Skeletal muscle satellite cell (primary cell): ENCODE data around the gene CNMD.

Source experiments
- H3K27me3 ChIP-seq: 2 replicates; pipeline ENCODE4 v1.7.0; 2013; ENCODE audit warnings: low read length; ENCODE audit not compliant: control insufficient read depth, insufficient read depth
- H3K36me3 ChIP-seq: 2 replicates; pipeline ENCODE4 v1.7.0; 2013; ENCODE audit warnings: mild to moderate bottlenecking, control low read depth, low read length; ENCODE audit not compliant: insufficient read depth
- H3K4me1 ChIP-seq: 2 replicates; pipeline ENCODE4 v1.7.0; 2013; ENCODE audit warnings: low read length; ENCODE audit not compliant: control insufficient read depth, insufficient read depth
- H3K4me2 ChIP-seq: 2 replicates; pipeline ENCODE4 v1.7.0; 2013; ENCODE audit warnings: mild to moderate bottlenecking, low read length
- H3K4me3 ChIP-seq: 2 replicates; pipeline ENCODE4 v1.7.0; 2013; ENCODE audit warnings: low read length
- H3K9ac ChIP-seq: 2 replicates; pipeline ENCODE4 v1.7.0; 2013; ENCODE audit warnings: mild to moderate bottlenecking, low read depth, low read length, moderate library complexity
- H3K9me3 ChIP-seq: replicated peaks from 2 replicates; pipeline ENCODE4 v1.7.0; 2013; ENCODE audit warnings: mild to moderate bottlenecking, control low read depth, low read length

Gene CNMD

DNA sequence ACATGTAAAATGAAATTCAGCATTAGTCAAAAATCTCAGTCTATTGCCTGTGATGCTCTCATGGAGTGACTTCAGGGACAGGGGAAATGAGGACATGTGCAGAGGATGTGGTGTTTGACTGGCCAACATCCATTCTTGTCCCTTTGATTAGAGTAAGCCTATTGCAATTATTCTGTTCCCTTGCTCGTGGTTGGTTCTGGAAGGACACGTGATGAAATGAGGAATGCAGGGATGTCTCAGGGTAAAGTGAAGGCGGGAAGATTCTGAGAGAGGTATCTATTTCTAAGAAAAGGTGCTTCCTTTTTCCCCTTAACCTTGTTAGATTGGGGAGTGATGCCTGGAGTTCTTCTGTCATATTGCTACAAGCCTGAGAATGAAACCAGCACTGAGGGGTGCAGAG is 37.1 kb upstream of the CNMD start:
- H3K4me1 ChIP-seq: no peaks in the 10 kb centered on the region
- no peak overlapping the region for H3K4me3 ChIP-seq
- no peaks in the 10 kb centered on the region for H3K9me3 ChIP-seq
- no peaks in the 10 kb centered on the region for H3K36me3 ChIP-seq
- H3K4me2 ChIP-seq: no peak overlapping the region
- no peak overlapping the region for H3K9ac ChIP-seq
- H3K27me3 ChIP-seq: no peaks in the 10 kb centered on the region

DNA sequence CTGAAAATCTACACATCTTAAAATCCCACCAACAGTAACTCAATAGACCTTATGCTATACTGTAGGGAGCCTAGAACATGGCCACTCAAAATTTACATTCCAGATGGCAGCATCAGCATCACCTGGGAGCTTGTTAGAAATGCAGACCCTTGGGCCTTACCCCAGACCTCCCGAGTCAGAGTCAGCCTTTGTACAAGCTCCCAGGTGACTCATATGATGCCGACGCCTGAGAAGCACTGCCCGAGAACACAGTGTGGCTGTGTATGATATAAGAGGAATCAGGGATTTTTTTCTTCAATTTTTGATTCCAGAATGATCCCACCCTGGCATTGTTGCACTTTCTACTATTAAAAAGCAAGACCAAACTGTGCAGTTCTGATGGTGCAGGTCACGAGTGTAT is 35.9 kb upstream of the CNMD start:
- H3K27me3 ChIP-seq: no peaks in the 10 kb centered on the region
- H3K4me2 ChIP-seq: no peak overlapping the region
- no peaks in the 10 kb centered on the region for H3K9me3 ChIP-seq
- no peak overlapping the region for H3K4me3 ChIP-seq
- H3K36me3 ChIP-seq: no peaks in the 10 kb centered on the region
- no peaks in the 10 kb centered on the region for H3K4me1 ChIP-seq
- no peak overlapping the region for H3K9ac ChIP-seq

DNA sequence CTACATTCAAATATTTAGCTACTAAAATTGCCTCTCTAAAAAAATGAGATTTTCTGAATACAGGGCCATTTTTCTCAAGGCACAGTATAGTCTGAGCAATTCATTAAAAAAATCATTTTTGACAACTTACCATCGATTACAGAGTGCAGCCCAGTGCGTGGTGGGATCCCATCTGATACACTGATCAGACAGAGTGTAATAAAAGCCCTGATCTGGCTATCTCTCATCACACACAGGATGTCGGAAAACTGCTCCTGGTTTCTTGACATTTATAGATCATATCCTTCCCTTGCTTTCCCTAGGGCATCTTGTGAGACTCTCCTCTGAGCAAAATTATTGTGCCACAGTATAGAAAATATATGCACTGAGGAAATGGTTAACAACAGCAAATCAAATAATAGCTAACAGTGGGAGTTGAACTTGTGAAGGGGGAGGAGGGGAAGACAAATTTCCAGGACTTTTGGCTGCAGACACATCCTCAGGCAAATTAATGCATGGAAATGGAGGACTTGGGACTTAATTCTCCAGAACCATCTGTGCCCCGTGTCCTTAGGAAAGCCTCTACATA is 28.4 kb upstream of the CNMD start:
- Histone ChIP-seq H3K9me3 (no peaks in the 10 kb centered on the region), H3K4me2 (no peak overlapping the region), H3K4me3 (no peak overlapping the region), H3K9ac (no peak overlapping the region), H3K27me3 (no peaks in the 10 kb centered on the region), H3K4me1 (no peaks in the 10 kb centered on the region), H3K36me3 (no peaks in the 10 kb centered on the region)

DNA sequence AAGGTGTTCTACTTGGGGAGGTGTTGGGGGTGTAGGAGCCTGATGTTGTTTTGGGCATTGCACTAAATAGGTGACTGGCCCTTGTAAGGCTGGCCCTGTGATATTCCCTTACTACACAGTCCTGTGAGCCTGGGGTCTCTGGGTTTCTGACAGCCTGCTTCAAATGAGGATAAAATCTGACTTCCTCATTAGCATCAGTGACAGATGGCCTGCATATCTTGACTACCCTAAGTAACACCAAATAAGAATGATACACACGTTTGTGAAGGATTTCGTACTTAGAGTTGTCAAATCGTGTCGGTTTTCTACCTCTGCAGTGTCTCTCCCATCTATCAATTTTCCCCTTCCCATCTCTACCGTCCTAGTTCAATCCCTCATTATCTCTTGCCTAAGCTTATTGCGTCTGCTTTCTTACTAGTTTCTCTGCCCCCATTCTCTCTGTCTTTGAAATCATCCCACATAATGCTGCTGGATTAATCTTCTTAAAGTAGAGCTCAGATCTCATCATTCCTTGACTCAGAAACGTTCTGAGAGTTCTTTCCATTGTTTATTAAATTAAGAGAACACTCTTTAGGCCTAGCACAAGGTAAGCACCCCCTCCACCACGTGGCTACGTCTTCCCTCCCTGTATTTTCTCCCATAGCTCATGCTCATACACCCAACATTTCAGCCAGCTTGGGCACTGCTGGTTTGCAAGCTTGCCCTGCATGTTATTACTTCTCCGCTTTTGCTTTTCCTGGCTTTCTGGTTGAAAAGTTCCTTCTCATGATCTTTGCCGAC is 26.2 kb upstream of the CNMD start:
- no peaks in the 10 kb centered on the region for H3K27me3 ChIP-seq
- H3K4me1 ChIP-seq: no peaks in the 10 kb centered on the region
- H3K4me2 ChIP-seq: no peak overlapping the region
- H3K9me3 ChIP-seq: no peaks in the 10 kb centered on the region
- H3K9ac ChIP-seq: no peak overlapping the region
- H3K4me3 ChIP-seq: no peak overlapping the region
- no peaks in the 10 kb centered on the region for H3K36me3 ChIP-seq

DNA sequence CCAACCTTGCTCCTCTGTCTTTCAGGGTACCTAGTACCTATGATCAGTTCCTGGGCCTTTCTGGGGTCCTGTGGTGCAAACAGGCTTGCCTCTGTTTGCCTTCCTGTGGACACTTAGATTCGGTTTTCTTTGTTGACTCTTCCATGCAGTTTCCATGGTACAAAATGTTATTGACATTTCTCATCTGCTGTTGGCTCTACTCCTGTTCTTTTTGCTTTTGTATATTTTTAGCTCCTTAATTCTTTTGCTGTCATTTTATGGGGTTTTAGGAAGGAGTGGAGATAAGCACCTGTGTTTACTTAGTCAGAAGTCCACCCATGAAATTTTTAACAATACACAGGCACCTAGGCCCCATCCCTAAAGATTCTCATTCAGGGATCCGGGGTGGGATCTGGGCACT is 20.5 kb upstream of the CNMD start:
- Histone ChIP-seq H3K4me1 (no peaks in the 10 kb centered on the region), H3K4me3 (no peak overlapping the region), H3K36me3 (no peaks in the 10 kb centered on the region), H3K9me3 (no peaks in the 10 kb centered on the region), H3K27me3 (no peaks in the 10 kb centered on the region), H3K4me2 (no peak overlapping the region), H3K9ac (no peak overlapping the region)

DNA sequence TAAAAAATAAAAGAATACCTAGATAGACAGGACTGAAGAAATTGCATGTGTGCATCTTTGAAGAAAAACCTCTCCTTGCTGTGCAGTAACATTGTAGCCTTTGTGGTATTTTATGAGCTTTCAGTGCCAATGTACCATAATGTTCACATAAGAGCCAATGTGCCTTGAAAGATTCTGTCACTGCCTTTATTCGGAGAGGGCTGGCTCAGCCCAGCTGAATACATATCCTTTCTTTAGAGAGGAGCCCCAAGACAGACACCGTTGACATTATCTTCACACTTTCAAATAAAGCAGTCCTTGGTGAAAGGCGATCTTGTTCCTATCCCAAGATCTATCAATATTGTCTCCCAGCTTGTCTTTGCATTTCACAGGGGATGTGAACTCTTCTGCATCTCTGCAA is 18.5 kb upstream of the CNMD start:
- no peaks in the 10 kb centered on the region for H3K36me3 ChIP-seq
- no peaks in the 10 kb centered on the region for H3K4me1 ChIP-seq

DNA sequence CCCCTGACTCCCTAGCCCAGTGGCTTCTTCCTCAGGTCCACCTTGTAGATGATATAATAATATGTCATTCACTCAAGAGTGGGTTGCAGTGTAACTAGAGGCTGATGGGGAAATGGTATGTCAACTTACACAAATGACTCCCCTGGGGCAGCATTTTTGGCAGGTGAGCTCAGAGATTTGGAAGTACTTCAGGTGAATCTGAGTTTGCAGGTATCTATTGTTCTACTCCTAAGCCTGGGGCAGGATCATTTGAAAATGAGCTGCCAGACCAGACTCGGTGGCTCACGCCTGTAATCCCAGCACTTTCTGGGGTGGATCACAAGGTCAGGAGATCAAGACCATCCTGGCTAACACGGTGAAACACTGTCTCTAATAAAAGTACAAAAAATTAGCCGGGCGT is 11.6 kb upstream of the CNMD start:
- Histone ChIP-seq H3K9ac (no peak overlapping the region), H3K36me3 (no peaks in the 10 kb centered on the region), H3K27me3 (no peaks in the 10 kb centered on the region), H3K4me3 (no peak overlapping the region), H3K4me1 (no peaks in the 10 kb centered on the region), H3K9me3 (no peaks in the 10 kb centered on the region), H3K4me2 (no peak overlapping the region)

More for the DNA sequence above, 18.5 kb upstream of the CNMD start:
- H3K4me3 ChIP-seq: no peak overlapping the region
- H3K9me3 ChIP-seq: no peaks in the 10 kb centered on the region
- H3K9ac ChIP-seq: no peak overlapping the region
- H3K4me2 ChIP-seq: no peak overlapping the region
- H3K27me3 ChIP-seq: no peaks in the 10 kb centered on the region

DNA sequence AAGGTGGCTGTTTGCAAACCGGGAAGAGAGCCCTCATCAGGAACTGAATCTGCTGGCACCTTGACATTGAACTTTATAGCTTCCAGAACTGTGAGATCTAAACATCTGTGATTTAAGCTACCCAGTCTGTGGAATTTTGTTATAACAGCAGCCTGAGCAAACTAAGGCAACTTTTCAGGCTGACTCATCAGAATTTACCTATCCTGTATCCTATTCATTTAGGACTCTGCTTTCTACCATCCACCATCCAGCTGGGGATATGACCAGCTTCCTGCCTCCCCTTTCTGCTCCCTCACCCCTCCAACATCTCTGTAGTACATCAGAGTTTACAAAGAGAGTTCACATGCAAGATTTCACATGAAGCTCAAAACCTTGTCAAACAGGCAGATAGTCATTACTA is 11.1 kb upstream of the CNMD start:
- Histone ChIP-seq H3K4me1 (no peaks in the 10 kb centered on the region), H3K4me3 (no peak overlapping the region), H3K9ac (no peak overlapping the region), H3K9me3 (no peaks in the 10 kb centered on the region), H3K27me3 (peaks cover 5% of the 10 kb centered on the region), H3K36me3 (no peaks in the 10 kb centered on the region), H3K4me2 (no peak overlapping the region)

DNA sequence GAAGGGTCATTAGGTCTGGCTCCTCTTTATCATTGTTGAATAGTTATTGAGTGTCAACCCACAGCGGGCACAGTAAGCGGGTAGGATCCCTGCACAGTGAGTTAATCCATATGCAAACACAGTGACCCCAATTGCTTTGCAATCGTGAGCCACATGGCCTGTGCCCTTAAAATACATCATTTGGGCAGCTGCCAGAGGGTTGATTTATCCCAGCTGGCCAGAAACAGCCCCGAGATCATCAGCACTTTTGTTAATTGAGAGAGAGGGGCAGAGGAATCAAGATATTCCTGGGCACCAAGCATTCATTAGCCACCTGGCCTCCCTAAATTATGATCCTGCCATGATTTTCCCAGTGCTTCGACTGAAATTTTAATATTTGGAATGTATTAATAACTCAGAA is 9.8 kb upstream of the CNMD start:
- H3K27me3 ChIP-seq: peaks cover 8% of the 10 kb centered on the region

DNA sequence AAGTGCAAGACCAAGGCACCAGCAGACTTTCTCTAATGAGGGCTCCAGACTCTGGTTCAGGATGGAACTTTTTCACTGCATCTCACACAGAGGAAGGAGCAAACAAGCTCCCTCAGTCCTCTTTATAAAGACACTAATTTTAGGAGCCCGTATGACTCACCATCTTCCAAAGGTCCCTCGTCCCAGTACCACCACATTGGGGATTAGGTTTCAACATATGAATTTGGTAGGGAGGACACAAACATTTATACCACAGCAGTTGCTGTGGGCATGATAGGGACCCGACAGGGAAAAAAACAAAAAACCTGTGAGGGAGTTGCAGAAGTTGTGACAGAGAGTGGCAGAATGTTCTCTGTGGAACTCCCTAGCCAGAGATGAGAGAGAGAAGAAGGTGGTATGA is 6.5 kb upstream of the CNMD start:
- no peaks in the 10 kb centered on the region for H3K4me1 ChIP-seq
- H3K4me3 ChIP-seq: no peak overlapping the region
- H3K4me2 ChIP-seq: no peak overlapping the region
- no peaks in the 10 kb centered on the region for H3K9me3 ChIP-seq
- no peak overlapping the region for H3K9ac ChIP-seq
- no peaks in the 10 kb centered on the region for H3K36me3 ChIP-seq
- peaks cover 23% of the 10 kb centered on the region for H3K27me3 ChIP-seq

More for the DNA sequence above, 9.8 kb upstream of the CNMD start:
- Histone ChIP-seq H3K4me3 (no peak overlapping the region), H3K4me2 (no peak overlapping the region), H3K9ac (no peak overlapping the region), H3K4me1 (no peaks in the 10 kb centered on the region), H3K9me3 (no peaks in the 10 kb centered on the region), H3K36me3 (no peaks in the 10 kb centered on the region)

DNA sequence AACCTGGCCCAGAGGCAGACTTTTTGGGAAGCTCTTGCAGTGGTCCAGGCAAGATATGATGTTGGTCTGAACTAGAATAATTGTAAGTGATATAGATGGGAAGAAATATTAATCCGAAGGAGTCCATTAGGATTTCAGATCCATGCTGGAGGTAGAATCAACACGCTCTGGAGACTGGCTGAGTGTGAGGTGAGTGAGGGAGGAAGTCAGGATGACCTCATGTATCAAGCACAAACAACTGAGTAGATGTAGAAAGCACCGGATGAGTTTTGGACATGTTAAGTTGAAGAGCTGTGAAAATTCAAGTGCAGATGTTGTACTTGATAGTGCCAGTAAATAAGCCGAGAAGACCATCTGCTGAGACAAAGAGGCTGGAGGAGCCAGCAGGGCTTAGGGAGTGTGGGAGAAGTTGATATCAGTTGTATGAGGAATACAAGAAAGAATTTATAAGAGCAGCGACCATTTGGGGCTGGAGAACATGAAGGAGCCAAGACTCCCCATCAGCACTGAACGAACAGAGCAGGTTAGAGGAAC is 5.3 kb upstream of the CNMD start:
- H3K4me1 ChIP-seq: no peaks in the 10 kb centered on the region
- H3K36me3 ChIP-seq: no peaks in the 10 kb centered on the region
- no peaks in the 10 kb centered on the region for H3K9me3 ChIP-seq
- no peak overlapping the region for H3K9ac ChIP-seq
- H3K4me3 ChIP-seq: no peak overlapping the region
- H3K27me3 ChIP-seq: peaks cover 35% of the 10 kb centered on the region
- H3K4me2 ChIP-seq: no peak overlapping the region

DNA sequence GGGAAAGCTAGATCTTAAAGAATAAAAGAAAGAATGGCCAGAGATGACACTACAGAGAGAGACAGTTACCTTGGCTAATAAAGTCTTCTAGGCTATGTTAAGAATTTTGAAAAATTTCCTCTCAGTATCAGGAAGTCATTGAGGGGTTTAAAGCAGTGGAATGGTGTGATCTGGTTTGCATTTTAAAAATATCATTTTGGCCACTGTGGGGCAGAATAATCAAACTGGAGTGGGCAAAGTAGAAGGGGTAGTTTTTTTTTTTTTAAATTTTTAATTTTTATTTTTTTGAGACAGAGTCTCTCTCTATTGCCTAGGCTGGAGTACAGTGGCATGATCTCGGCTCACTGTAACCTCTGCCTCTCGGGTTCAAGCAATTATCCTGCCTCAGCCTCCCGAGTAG is 4.4 kb upstream of the CNMD start:
- Histone ChIP-seq H3K4me2 (no peak overlapping the region), H3K36me3 (no peaks in the 10 kb centered on the region), H3K9me3 (no peaks in the 10 kb centered on the region), H3K4me3 (no peak overlapping the region), H3K9ac (no peak overlapping the region), H3K4me1 (peaks cover 4% of the 10 kb centered on the region), H3K27me3 (peaks cover 44% of the 10 kb centered on the region)
